GM23338 (cell line): Measurements from ENCODE around the gene MAPK8. TPM values are rescaled to one million over a fixed set of nuclear protein-coding genes. Genes with fewer than 3 reads are reported as not detected.

Experiments used
- ATAC-seq: fragments of 200-7000 bp; cut with Tn5 transposase; 3 replicates; pipeline ENCODE4 v1.9.1; 2020
- DNase-seq: peaks from one replicate; pipeline ENCODE4 v3.0.0-alpha.2; 2015; ENCODE audit warnings: low spot score
- H2AFZ ChIP-seq: fragments of 200-600 bp; sonication (generic); 2 replicates; pipeline ENCODE4 v1.8.0; 2016; ENCODE audit warnings: antibody characterized with exemption, mild to moderate bottlenecking, moderate library complexity
- H3F3A ChIP-seq: fragments of 200-600 bp; sonication (generic); replicated peaks from 2 replicates; pipeline ENCODE4 v1.8.0; 2017; ENCODE audit warnings: antibody characterized with exemption, mixed run types, low read depth
- H3K27ac ChIP-seq: fragments of 200-600 bp; sonication (generic); 2 replicates; pipeline ENCODE4 v1.6.1; 2016; ENCODE audit warnings: low read depth
- H3K27me3 ChIP-seq: fragments of 200-600 bp; sonication (generic); 2 replicates; pipeline ENCODE4 v1.8.0; 2016; ENCODE audit warnings: mild to moderate bottlenecking, mixed run types, moderate library complexity; ENCODE audit not compliant: insufficient read depth
- H3K36me3 ChIP-seq: fragments of 200-600 bp; sonication (generic); 2 replicates; pipeline ENCODE4 v1.8.0; 2016; ENCODE audit warnings: mild to moderate bottlenecking; ENCODE audit not compliant: insufficient read depth
- H3K4me1 ChIP-seq: fragments of 200-600 bp; sonication (generic); 2 replicates; pipeline ENCODE4 v1.8.0; 2016; ENCODE audit warnings: mild to moderate bottlenecking, moderate library complexity; ENCODE audit not compliant: insufficient read depth
- H3K4me2 ChIP-seq: fragments of 200-600 bp; sonication (generic); 2 replicates; pipeline ENCODE4 v1.7.1; 2017; ENCODE audit warnings: mixed run types
- H3K4me3 ChIP-seq: fragments of 200-600 bp; sonication (generic); 2 replicates; pipeline ENCODE4 v1.6.1; 2016; ENCODE audit warnings: mixed run types
- H3K79me2 ChIP-seq: fragments of 200-600 bp; sonication (generic); replicated peaks from 2 replicates; pipeline ENCODE4 v1.8.0; 2017; ENCODE audit warnings: mild to moderate bottlenecking; ENCODE audit not compliant: insufficient read depth
- H3K9me2 ChIP-seq: fragments of 200-600 bp; sonication (generic); 2 replicates; pipeline ENCODE4 v1.8.0; 2017; ENCODE audit not compliant: insufficient read depth
- H4K20me1 ChIP-seq: fragments of 200-600 bp; sonication (generic); replicated peaks from 2 replicates; pipeline ENCODE4 v1.8.0; 2017; ENCODE audit warnings: mild to moderate bottlenecking; ENCODE audit not compliant: insufficient read depth
- H3K27ac Mint-ChIP-seq: 2 replicates; pipeline ENCODE4 v1.8.0; 2020; ENCODE audit warnings: inconsistent platforms, mild to moderate bottlenecking, moderate library complexity, mixed read lengths
- H3K27me3 Mint-ChIP-seq: 3 replicates; pipeline ENCODE4 v1.8.0; 2022; ENCODE audit warnings: low read depth, mild to moderate bottlenecking, moderate library complexity, mixed read lengths, inconsistent platforms; ENCODE audit not compliant: insufficient read depth, poor library complexity
- H3K36me3 Mint-ChIP-seq: 3 replicates; pipeline ENCODE4 v1.8.0; 2021; ENCODE audit warnings: low read depth, mild to moderate bottlenecking, inconsistent platforms, moderate library complexity, mixed read lengths
- H3K4me1 Mint-ChIP-seq: 3 replicates; pipeline ENCODE4 v1.8.0; 2020; ENCODE audit warnings: mild to moderate bottlenecking, inconsistent platforms, mixed read lengths
- H3K4me3 Mint-ChIP-seq: 3 replicates; pipeline ENCODE4 v1.8.0; 2021; ENCODE audit warnings: moderate library complexity, mild to moderate bottlenecking, inconsistent platforms, mixed read lengths
- H3K9me3 Mint-ChIP-seq: 3 replicates; pipeline ENCODE4 v1.8.0; 2020; ENCODE audit warnings: moderate library complexity, mild to moderate bottlenecking, inconsistent platforms, mixed read lengths
- EZH2phosphoT487 ChIP-seq: fragments of 200-600 bp; sonication (generic); IDR thresholded peaks from one replicate; pipeline ENCODE4 v1.8.1; 2018; ENCODE audit warnings: antibody characterized with exemption; ENCODE audit not compliant: unreplicated experiment
- JUNB ChIP-seq: IDR thresholded peaks from one replicate; pipeline ENCODE4 v1.6.1; 2016; ENCODE audit warnings: antibody characterized with exemption; ENCODE audit not compliant: unreplicated experiment
- NANOG ChIP-seq: IDR thresholded peaks from 2 replicates; pipeline ENCODE4 v1.6.1; 2016; ENCODE audit warnings: antibody characterized with exemption, borderline replicate concordance
- REST ChIP-seq: IDR thresholded peaks from one replicate; pipeline ENCODE4 v1.6.1; 2018; ENCODE audit warnings: antibody characterized with exemption; ENCODE audit not compliant: unreplicated experiment
- ZNF114 ChIP-seq: fragments of 250-450 bp; sonication (Bioruptor Pico); IDR thresholded peaks from 2 replicates; pipeline ENCODE4 v1.5.0; 2020; ENCODE audit warnings: mild to moderate bottlenecking, moderate library complexity
- polyA plus RNA-seq: library from polyadenylated mRNA; unstranded; fragments of >200 nt; fragmentation: Nextera tagmentation; extraction: Ambion mirVana; gene quantifications from 2 replicates; pipeline ENCODE4 v1.2.1, GENCODE V29; 2016
- total RNA-seq: library from RNA; depleted of rRNA; stranded (reverse); fragments of >200 nt; shearing (Covaris generic); gene quantifications from 2 replicates; pipeline ENCODE4 v1.2.3, GENCODE V29; 2014
- TF ChIP-seq, protein P1 (sequence below): IDR thresholded peaks from 2 replicates; pipeline ENCODE4 v1.6.1; 2016; ENCODE audit warnings: antibody characterized with exemption

The MAPK8 gene
- total and polyA plus RNA-seq, 2 experiments from 2014 or later = 52.4 to 73.6 TPM

GRCh38 chr10:48384699-48384982, 78.2 kb downstream of the MAPK8 start:
- Mint-ChIP-seq H3K27ac (peak overlapping the region; percentile 88; the same call in 1 of the 2 replicates), H3K27me3 (no peaks in the 10 kb centered on the region), H3K9me3 (0 out of 3 replicates have a peak, but pooled peaks cover 4% of the 10 kb centered on the region), H3K36me3 (peaks cover 4% of the 10 kb centered on the region; the same call in 2 of the 3 replicates), H3K4me3 (no peak overlapping the region), H3K4me1 (peaks cover 17% of the 10 kb centered on the region; the same call in 2 of the 3 replicates)
- Histone ChIP-seq H3K27me3 (no peaks in the 10 kb centered on the region), H3K36me3 (no peaks in the 10 kb centered on the region), H3K4me1 (peaks cover 12% of the 10 kb centered on the region), H3K4me3 (no peak overlapping the region), H4K20me1 (peaks cover 2% of the 10 kb centered on the region; the same call in 1 of the 2 replicates), H3K79me2 (peaks cover 43% of the 10 kb centered on the region), H3K27ac (no peak overlapping the region), H3K9me2 (no peaks in the 10 kb centered on the region), H3K4me2 (no peak overlapping the region), H2AFZ (no peak overlapping the region), H3F3A (no peaks in the 10 kb centered on the region)
- DNase-seq (no peak), ATAC-seq (no peak)
- TF ChIP-seq NANOG = no peak

GRCh38 chr10:48389272-48389671, 82.8 kb downstream of the MAPK8 start:
- Histone ChIP-seq H3K79me2 (peaks cover 51% of the 10 kb centered on the region), H3K36me3 (no peaks in the 10 kb centered on the region), H3K27me3 (no peaks in the 10 kb centered on the region), H3K27ac (no peak overlapping the region), H3K9me2 (no peaks in the 10 kb centered on the region), H3K4me2 (no peak overlapping the region), H2AFZ (no peak overlapping the region), H4K20me1 (peaks cover 4% of the 10 kb centered on the region; the same call in 1 of the 2 replicates), H3F3A (no peaks in the 10 kb centered on the region), H3K4me1 (peaks cover 7% of the 10 kb centered on the region; the same call in 1 of the 2 replicates), H3K4me3 (no peak overlapping the region)
- no peaks in the 10 kb centered on the region for H3K9me3 Mint-ChIP-seq
- H3K4me3 Mint-ChIP-seq = no peak overlapping the region
- no peaks in the 10 kb centered on the region for H3K27me3 Mint-ChIP-seq
- no peak overlapping the region for H3K27ac Mint-ChIP-seq
- no peak for ATAC-seq
- H3K4me1 Mint-ChIP-seq = peaks cover 18% of the 10 kb centered on the region
- DNase-seq = no peak
- TF ChIP-seq EZH2phosphoT487 (no peak), JUNB (no peak), REST (no peak), ZNF114 (no peak)
- TF ChIP-seq, protein P1, sequence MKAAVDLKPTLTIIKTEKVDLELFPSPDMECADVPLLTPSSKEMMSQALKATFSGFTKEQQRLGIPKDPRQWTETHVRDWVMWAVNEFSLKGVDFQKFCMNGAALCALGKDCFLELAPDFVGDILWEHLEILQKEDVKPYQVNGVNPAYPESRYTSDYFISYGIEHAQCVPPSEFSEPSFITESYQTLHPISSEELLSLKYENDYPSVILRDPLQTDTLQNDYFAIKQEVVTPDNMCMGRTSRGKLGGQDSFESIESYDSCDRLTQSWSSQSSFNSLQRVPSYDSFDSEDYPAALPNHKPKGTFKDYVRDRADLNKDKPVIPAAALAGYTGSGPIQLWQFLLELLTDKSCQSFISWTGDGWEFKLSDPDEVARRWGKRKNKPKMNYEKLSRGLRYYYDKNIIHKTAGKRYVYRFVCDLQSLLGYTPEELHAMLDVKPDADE = no peak
- no peaks in the 10 kb centered on the region for H3K36me3 Mint-ChIP-seq
